ENCODE results near the gene CDYL.

CDYL gene

GRCh38 chr6:4964675-4965561 is 188.7 kb downstream of the CDYL start:
- no peak for DNase-seq (ENCODE audit: low read depth, low spot score)

DNA sequence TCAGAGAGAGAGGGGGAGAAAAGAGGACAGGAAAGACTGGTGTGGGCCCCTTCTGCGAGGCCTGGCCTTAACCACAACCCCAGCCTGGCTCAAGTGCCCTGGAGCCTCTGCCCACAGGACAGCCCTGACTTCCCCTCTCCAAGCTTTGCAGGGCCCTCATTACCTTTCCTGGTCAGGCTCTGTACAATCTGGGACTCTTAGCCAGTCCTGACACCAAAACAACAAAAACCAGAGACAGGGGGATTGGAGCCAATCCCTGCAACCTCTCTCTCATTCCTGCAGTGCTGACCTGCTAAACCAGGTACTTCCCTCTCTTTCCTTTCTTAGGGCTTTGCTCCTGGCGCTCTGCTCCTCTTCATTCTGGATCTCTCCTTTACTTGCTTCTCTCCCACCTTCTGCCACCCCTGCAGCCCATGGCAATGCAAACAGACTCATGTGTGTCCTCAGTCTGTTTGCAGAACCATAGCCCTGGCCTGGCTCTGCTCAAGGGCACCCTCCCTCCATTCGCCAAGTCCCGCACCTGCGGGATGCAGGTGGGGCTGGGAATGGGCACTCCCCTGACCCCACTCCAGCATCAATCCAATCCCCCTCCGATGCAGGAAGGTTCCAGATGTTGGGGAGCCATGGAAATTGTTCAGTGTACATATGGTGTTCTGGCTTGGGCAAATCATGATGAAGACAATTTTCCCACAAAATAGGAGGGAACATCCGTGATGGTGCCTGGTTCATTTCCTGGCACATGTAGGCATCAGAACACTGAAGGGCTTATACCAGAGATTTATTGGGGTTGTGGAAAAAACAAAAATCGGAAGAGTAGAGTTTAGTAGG is 189.6 kb downstream of the CDYL start:
- no peak for DNase-seq (ENCODE audit: low read depth, low spot score)

- no peak for DNase-seq (ENCODE audit: low read depth, low spot score)
These were observed 191.3 kb downstream of the CDYL start for GRCh38 chr6:4967301-4968030.

- DNase-seq (ENCODE audit: low read depth, low spot score): no peak
These were observed 193.5 kb downstream of the CDYL start for GRCh38 chr6:4969609-4970285.

GRCh38 chr6:4970739-4971395 is 194.7 kb downstream of the CDYL start:
- no peak for DNase-seq (ENCODE audit: low read depth, low spot score)

DNA sequence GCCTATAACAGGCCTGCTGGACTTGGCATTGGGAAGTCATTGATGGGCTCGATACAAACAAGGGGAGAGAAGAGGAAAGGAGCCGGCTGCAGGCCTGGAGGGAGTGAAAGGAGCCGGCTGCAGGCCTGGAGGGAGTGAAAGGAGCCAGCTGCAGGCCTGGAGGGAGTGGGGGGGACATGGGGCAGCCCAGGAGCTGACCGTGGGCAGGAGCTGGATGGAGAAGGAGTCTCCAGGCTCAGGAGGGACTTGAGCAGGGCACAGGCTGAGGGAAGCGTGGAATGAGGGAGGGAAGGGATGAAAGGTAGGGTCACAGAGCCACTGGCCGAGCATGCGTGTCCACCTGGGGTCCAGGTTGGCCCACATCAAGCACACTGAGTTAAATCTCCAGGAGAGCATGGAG is 195.6 kb downstream of the CDYL start:
- DNase-seq (ENCODE audit: low read depth, low spot score): no peak

- DNase-seq (ENCODE audit: low read depth, low spot score): no peak
These were observed 196.2 kb downstream of the CDYL start for GRCh38 chr6:4972438-4972837.

GRCh38 chr6:4973415-4973814 is 197.2 kb downstream of the CDYL start:
- no peak for DNase-seq (ENCODE audit: low read depth, low spot score)

DNA sequence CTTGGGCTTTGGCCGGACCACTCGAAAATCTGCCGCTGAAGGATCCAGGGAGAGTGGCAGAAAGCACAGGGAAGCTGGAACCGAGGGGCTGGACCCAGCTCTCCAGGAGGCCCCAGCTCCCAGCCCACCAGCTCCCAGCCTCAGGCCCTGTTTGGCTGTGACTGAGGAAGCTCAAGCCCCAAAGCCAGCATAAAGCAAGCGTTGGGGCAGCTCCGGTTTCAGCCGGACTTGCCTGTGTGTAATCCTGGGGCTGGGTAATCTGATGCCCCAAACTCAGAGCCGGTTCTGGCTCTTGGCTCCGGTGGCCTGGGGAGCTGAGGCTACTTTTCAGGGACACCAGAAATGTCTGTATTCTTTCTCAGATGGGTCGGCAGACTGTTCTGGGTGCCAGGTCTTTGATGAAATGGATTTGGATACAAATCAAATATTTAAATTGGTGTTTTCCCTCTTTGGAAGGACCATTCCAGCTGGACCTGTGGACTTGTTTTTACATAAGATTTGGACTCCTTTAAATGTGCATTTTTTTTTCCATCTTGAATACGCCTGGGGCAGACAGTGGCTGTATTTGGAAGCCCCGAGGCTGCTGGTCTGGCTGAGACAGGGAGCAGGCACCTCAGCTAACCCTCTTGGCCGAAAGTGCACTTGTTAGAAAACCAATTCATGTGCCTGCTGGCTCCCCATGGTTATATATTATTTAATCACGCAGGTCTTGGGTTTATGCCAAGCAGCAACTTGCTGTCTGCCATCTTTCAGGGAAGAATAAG is 198.0 kb downstream of the CDYL start:
- DNase-seq (ENCODE audit: low read depth, low spot score): no peak

- DNase-seq (ENCODE audit: low read depth, low spot score): no peak
These were observed 198.8 kb downstream of the CDYL start for GRCh38 chr6:4974962-4975361.

DNA sequence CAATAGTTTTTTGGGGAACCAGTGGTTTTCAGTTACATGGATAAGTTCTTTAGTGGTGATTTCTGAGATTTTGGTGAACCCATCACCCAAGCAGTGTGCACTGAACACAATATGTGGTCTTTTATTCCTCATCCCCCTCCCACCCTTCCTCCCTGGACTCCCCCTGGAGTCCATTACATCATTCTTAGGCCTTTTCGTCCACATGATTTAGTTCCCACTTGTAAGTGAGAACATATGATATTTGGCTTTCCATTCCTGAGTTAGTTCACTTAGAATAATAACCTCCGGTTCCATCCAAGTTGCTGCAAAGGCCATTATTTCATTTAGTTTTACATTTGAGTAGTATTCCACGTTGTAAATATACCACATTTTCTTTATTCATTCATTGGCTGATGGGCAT is 199.3 kb downstream of the CDYL start:
- no peak for DNase-seq (ENCODE audit: low read depth, low spot score)

DNA sequence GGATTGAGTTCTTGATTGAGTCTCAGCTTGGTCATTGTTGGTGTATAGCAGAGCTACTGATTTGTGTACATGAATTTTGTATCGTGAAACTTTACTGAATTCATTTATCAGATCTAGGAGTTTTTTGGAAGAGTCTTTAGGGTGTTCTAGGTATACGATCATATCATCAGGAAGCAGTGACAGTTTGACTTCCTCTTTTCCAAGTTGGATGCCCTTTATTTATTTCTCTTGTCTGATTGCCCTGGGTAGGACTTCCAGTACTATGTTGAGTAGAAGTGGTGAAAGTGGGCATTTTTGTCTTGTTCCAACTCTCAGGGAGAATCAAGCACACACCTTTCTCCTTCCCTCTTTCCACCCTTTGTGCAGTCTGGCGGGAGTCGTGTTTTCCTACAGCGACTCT is 201.3 kb downstream of the CDYL start:
- DNase-seq (ENCODE audit: low read depth, low spot score): no peak

DNA sequence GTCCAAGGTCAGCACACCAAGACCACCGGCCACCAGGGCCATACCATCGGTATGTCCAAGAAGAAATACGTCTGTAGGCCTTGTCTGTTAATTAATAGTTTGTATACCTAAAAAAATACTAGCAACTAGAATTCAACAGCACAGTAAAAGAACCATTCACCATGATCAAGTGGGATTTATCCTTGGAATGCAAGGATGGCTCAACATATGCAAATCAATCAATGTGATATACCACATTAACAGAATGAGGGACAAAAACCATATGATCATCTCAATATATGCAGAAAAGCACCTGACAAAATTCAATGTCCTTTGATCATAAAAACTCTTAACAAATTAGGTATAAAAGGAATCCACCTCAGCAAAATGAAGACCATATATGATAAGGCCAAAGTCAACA is 203.2 kb downstream of the CDYL start:
- no peak for DNase-seq (ENCODE audit: low read depth, low spot score)

DNA sequence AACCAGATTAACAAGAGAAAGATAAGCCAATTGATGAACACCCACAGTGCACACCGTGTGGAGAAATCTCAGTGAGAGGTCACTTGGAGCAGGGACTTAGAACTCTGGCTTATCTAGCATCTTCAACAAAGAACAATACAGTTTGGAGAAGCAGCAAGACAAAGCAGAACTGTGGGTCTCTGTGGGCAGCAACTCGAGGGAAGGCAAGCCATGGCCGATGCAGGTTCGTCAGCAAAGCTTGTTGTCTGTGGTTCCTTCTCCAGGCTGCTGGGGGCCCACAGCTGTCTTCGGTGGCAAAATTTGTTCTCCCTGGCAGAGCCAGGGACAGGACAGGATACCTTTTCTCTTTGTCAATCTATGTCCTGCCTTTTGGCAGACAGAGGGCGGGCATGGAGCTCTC is 205.6 kb downstream of the CDYL start:
- DNase-seq (ENCODE audit: low read depth, low spot score): no peak

GRCh38 chr6:4983322-4983721 is 207.1 kb downstream of the CDYL start:
- no peak for DNase-seq (ENCODE audit: low read depth, low spot score)

DNA sequence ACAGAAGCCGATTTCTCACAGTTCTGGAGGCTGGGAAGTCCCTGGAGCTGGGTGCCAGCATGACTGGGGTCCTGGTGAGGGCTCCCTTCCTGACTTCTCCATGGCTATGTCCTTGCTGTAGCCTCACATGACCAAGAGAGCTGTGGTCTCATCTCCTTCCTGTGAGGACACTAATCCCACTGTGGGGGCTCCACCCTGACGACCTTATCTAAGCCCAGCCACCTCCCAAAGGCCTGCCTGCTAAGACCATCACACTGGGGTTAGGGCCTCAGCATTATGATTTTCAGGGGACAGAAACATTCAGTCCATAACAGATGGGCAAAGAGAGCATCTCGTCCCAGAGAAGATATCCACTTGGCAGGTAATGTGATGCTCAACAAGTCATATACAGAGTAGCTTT is 210.8 kb downstream of the CDYL start:
- no peak for DNase-seq (ENCODE audit: low read depth, low spot score)

GRCh38 chr6:4987432-4987831 is 211.2 kb downstream of the CDYL start:
- no peak for DNase-seq (ENCODE audit: low read depth, low spot score)

DNA sequence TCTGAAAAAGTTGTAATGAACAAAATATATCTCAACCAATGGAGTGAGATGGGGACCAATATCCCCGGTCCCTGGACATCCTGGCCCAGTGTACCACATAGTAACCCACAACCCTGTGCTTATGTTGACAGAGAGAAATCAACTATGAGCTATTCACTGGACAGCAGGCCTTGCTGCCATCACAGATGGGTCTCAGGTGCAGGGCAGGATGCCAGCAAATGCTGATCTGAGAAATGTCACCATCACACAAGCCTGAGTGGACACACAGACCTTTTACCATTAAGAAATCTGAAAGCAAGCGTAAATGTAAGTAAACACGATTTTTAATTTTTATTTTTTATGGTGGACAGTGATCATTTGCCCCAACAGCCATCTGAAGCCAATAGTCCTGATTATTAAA is 218.5 kb downstream of the CDYL start:
- DNase-seq (ENCODE audit: low read depth, low spot score): no peak

- no peak for DNase-seq (ENCODE audit: low read depth, low spot score)
These were observed 221.7 kb downstream of the CDYL start for GRCh38 chr6:4997862-4998261.

DNA sequence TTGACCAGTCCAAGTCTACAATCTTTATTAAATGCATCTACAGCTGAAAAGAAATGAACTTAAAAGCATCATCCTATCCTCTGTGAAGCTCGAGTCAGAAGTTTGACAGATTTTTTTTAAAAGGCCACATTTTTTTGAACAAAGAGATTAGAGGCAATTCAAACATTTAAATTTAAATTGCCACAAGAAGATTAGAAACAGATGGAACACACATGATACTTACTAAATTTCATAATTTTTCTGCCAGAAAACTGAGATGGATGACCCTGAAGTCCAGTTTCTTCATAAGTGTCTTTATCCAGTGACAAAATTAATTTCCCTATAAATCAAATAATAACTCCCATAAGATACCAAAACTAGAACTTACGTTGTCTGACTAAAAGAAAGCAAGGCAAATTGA is 223.4 kb downstream of the CDYL start:
- no peak for DNase-seq (ENCODE audit: low read depth, low spot score)

Data from brain pericyte (primary cell).